Ovary (tissue), 9 donors: ENCODE measurements around the gene INS. TPM values are rescaled to one million over a fixed set of nuclear protein-coding genes. Genes with fewer than 3 reads are reported as not detected.

Experiments used
- DNase-seq, 5 donors: peaks; one replicate each; pipeline ENCODE4 v3.0.0-alpha.2; 2019 to 2020
- H3K27ac ChIP-seq, 2 donors: fragments of 200-600 bp; one replicate each; pipeline versions ENCODE4 v1.5.1 to v1.8.0; 2019 to 2022
- H3K27me3 ChIP-seq: fragments of 200-600 bp; one replicate; pipeline ENCODE4 v1.8.0; 2022
- H3K36me3 ChIP-seq: fragments of 200-600 bp; sonication (generic); one replicate; pipeline ENCODE4 v1.5.1; 2019
- H3K4me1 ChIP-seq: one replicate; pipeline ENCODE4 v1.8.1; 2013; ENCODE audit warnings: mild to moderate bottlenecking, moderate library complexity; ENCODE audit not compliant: insufficient read depth
- H3K4me3 ChIP-seq: fragments of 200-600 bp; sonication (generic); one replicate; pipeline ENCODE4 v1.5.1; 2017
- H3K9me3 ChIP-seq, 2 donors: fragments of 200-600 bp in 1 of 2; sonication (generic) in 1 of 2; one replicate each; pipeline versions ENCODE4 v1.5.1 to v1.8.1; 2013 to 2019; ENCODE audit warnings: mild to moderate bottlenecking in 1 of 2, moderate library complexity in 1 of 2
- EP300 ChIP-seq: sonication (generic); formaldehyde crosslinking; IDR thresholded peaks from one replicate; pipeline ENCODE4 v1.6.1; 2017; ENCODE audit warnings: antibody characterized with exemption
- POLR2A ChIP-seq: fragments of 450-650 bp; IDR thresholded peaks from one replicate; pipeline ENCODE4 v1.6.1; 2017; ENCODE audit warnings: antibody characterized with exemption, mild to moderate bottlenecking, moderate library complexity
- WGBS, 3 donors: extraction: QIAGEN DNeasy Blood & Tissue Kit in 1 of 3; methylation state at CpG; one replicate each; pipeline versions ENCODE4 v1.1.5 to v1.1.7; 2013 to 2017; 5-methylcytosine and 5-hydroxymethylcytosine counted together
- intact Hi-C, 4 donors: fragments of 100-400 bp; cut with DNase I; formaldehyde crosslinking; loops; one replicate each; pipeline versions ENCODE4 v1.11.0 to v1.15.1; 2022 to 2023
- polyA plus RNA-seq, 2 donors: library from polyadenylated mRNA; stranded (reverse); fragments of 200-250 nt in 1 of 2; fragments of 350-450 nt in 1 of 2; fragmentation: Illumina TruSeq in 1 of 2; extraction: RNeasy Lipid Tissue Mini Kit (QIAGEN cat#74804) in 1 of 2; gene quantifications; one replicate each; pipeline ENCODE4 v1.2.3, GENCODE V29; 2013 to 2014
- total RNA-seq, 7 donors: library from RNA; depleted of rRNA in 2 of 7; stranded (reverse); fragments of >200 nt in 2 of 7; fragmentation: NEBNext Ultra II Directional in 3 of 7; extraction: Animal tissue kit (Norgen Biotek cat#: 25700) in 3 of 7; gene quantifications; one replicate each; pipeline versions ENCODE4 v1.1.0 to v1.2.4, GENCODE V29; 2016 to 2023
- TF ChIP-seq, protein P1 (sequence below), 3 donors: fragments of 450-650 bp in 2 of 3; fragments of 200-600 bp in 1 of 3; IDR thresholded peaks; one replicate each; pipeline versions ENCODE4 v1.5.1 to v1.8.0; 2016 to 2022; ENCODE audit warnings: antibody characterized with exemption in 3 of 3, mild to moderate bottlenecking in 1 of 3
- donor health status: DM: no; HTN: no; CAD: no; lungs with moderate emphysema.
- donor health status: DM: no; HTN: no; CAD: no.
- donor health status: Bipolar disorder and iron deficiency.
- donor health status: DM: yes; HTN: yes; CAD: no.
- donor health status: DM: no; HTN: no; CAD: no.
- donor health status: DM: yes; HTN: yes; CAD: no.

Gene INS
- total and polyA plus RNA-seq, 9 donors = 0.89 to 1.4 TPM; not detected in 7

DNA sequence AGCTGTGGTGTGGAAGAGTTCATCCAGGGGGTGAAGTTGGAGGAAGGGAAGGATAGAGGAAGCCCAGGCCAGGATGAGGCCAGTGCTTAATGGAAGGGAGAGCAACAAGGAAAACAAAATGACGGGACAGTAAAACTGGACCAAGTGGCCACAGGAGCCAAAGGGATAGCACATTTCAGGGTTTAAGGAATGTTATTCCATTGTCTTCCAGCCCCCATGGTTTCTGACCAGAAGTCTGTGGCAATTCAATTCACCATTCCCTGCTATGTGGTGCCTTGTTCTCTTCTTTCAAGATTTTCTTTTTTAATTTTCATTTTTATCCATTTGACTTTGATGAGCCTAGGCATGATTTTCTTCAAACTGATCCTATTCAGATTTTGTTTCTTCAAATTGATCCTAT is 44.3 kb downstream of the INS start:
- H3K27ac ChIP-seq = no peak overlapping the region
- H3K27me3 ChIP-seq = no peaks in the 10 kb centered on the region
- intact Hi-C loops = no loop called here
- no peak for DNase-seq
- WGBS, 3 donors = 86 to 89% (median 87%) methylated on average over 1 of the region's 1 CpG
- no peaks in the 10 kb centered on the region for H3K9me3 ChIP-seq
- H3K4me3 ChIP-seq = no peak overlapping the region
- no peaks in the 10 kb centered on the region for H3K36me3 ChIP-seq
- peaks cover 2% of the 10 kb centered on the region for H3K4me1 ChIP-seq
- TF ChIP-seq, protein P1, sequence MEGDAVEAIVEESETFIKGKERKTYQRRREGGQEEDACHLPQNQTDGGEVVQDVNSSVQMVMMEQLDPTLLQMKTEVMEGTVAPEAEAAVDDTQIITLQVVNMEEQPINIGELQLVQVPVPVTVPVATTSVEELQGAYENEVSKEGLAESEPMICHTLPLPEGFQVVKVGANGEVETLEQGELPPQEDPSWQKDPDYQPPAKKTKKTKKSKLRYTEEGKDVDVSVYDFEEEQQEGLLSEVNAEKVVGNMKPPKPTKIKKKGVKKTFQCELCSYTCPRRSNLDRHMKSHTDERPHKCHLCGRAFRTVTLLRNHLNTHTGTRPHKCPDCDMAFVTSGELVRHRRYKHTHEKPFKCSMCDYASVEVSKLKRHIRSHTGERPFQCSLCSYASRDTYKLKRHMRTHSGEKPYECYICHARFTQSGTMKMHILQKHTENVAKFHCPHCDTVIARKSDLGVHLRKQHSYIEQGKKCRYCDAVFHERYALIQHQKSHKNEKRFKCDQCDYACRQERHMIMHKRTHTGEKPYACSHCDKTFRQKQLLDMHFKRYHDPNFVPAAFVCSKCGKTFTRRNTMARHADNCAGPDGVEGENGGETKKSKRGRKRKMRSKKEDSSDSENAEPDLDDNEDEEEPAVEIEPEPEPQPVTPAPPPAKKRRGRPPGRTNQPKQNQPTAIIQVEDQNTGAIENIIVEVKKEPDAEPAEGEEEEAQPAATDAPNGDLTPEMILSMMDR (IDR thresholded peaks at IDR 0.05) = no peak
- TF ChIP-seq EP300 = no peak
- TF ChIP-seq POLR2A = no peak

DNA sequence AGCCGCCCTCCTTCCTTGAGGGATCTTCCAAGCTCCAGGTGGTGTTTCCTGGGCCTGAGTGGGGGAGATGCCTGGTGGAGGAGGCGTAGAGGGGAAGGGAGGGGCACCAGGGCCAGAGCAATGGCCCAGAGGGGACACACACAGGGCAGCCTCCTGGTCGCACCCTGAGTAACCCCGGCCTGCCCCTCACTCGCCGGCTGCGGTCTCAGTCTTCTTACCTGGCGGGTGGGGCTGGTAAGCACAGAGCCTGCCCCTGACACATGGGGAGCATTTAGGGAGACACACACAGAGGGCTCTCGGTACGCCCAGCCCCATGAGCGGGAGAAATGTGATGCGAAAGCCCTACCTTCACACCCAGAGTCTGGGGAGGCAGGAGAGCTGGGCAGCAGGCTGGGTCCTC is 45.7 kb downstream of the INS start:
- Histone ChIP-seq H3K4me3 (no peak overlapping the region), H3K9me3 (no peaks in the 10 kb centered on the region), H3K27ac (no peak overlapping the region), H3K27me3 (no peaks in the 10 kb centered on the region), H3K36me3 (no peaks in the 10 kb centered on the region), H3K4me1 (peaks cover 2% of the 10 kb centered on the region)
- whole genome bisulfite sequencing, 3 donors = 93 to 95% (median 95%) methylated on average over 12 of the region's 12 CpGs
- TF ChIP-seq, protein P1 (IDR thresholded peaks at IDR 0.05) = no peak
- TF ChIP-seq EP300 (no peak), POLR2A (no peak)
- no peak for DNase-seq
- intact Hi-C loops = no loop called here

DNA sequence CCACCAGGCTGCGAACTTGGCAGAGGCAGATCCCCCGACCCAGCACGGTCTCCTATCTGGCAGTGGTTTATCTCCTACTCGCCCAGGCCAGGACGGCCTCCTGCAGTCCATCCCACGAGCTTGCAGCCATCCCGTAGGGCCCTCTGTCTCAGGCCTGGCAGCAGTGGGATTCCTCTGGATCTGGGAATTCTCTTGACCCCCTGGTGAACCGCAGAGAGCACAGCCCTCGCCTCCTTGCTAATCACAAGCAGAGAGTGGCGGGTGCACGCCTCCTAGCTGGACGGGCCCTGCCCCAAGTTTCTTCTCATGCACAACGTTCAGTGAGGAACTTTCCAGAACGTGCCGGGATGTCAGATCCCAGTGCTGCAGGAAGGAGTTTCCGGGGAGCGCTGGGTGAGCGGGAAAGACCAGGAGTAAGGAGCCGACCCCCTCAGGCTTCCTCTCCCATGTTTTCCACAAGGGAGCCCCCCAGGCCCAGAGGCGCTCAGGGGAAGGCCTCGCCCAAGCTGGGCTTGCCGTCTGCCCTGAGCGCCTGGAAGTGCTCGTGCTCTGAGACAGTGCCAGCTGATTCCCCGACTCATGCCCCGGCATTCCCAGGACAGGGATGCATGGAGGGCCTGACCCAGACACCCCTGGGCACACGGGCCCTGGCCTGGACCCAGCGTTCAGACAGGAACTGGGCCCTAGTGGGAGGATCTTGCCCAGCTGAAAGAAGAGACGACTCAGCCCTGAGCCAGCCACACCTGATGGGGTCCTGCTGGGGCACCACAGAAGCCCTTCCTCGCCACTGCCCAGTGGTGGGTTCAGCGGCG is 46.4 kb downstream of the INS start:
- DNase-seq = no peak
- TF ChIP-seq, protein P1 (IDR thresholded peaks at IDR 0.05) = no peak
- TF ChIP-seq POLR2A = no peak
- no peak for TF ChIP-seq EP300
- no peaks in the 10 kb centered on the region for H3K27me3 ChIP-seq
- no peaks in the 10 kb centered on the region for H3K9me3 ChIP-seq
- intact Hi-C loops = no loop called here
- H3K4me3 ChIP-seq = no peak overlapping the region
- no peak overlapping the region for H3K27ac ChIP-seq
- WGBS, 3 donors = 72 to 78% (median 77%) methylated on average over 24 to 32 of the region's 32 CpGs
- H3K36me3 ChIP-seq = no peaks in the 10 kb centered on the region
- peaks cover 4% of the 10 kb centered on the region for H3K4me1 ChIP-seq

DNA sequence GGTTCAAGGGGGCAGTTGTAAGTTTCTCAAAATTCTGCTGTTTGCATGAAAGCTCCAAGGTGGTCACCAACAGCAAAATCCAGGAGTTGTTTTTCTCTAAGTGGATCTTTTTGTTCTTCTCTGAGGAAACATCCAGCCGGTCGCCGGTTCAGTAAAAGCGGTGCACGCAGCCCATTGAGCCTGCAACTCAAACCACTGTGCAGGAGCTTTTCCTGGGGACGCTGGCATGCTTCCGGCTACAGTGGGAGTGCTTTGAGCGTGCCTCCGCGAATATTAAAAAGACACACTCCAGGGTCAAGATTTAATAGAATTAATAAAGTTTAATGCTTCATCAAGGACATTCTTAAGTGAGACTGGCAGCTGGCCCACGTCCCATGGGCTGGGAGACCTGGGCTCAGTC is 47.2 kb downstream of the INS start:
- H3K27ac ChIP-seq = no peak overlapping the region
- H3K4me3 ChIP-seq = no peak overlapping the region
- H3K36me3 ChIP-seq = no peaks in the 10 kb centered on the region
- DNase-seq = no peak
- no peaks in the 10 kb centered on the region for H3K9me3 ChIP-seq
- 39 to 60% (median 48%) methylated on average over 11 of the region's 11 CpGs for WGBS, 3 donors
- H3K4me1 ChIP-seq = peaks cover 12% of the 10 kb centered on the region
- intact Hi-C loops = no loop called here
- H3K27me3 ChIP-seq = no peaks in the 10 kb centered on the region
- TF ChIP-seq EP300 (no peak), POLR2A (no peak)
- TF ChIP-seq, protein P1 (IDR thresholded peaks at IDR 0.05) = no peak
